HEK293 (cell line): ENCODE results near the gene BTBD17.

ENCODE experiments used
- CTCF ChIA-PET: fragments of 350-600 bp; formaldehyde crosslinking; extraction: SDS; loops from one replicate; lab custom pipeline; 2021; ENCODE audit warnings: antibody characterized with exemption; lab: Yijun Ruan, JAX
- POLR2A ChIA-PET: fragments of 300-600 bp; formaldehyde crosslinking; extraction: SDS; loops from one replicate; lab custom pipeline; 2020; ENCODE audit warnings: antibody characterized with exemption, inconsistent platforms; lab: Yijun Ruan, JAX
- H3K27ac ChIP-seq: fragments of 200-500 bp; sonication (Bioruptor generic); 2 replicates; pipeline ENCODE4 v1.5.1; 2014; ENCODE audit warnings: low read depth, low read length, control low read depth, inconsistent platforms; ENCODE audit errors: extremely low read depth
- H3K36me3 ChIP-seq, 2 experiments: fragments of 200-500 bp in 1 of 2; sonication (Bioruptor generic) in 1 of 2; 1 replicate in 1 of 2; 2 replicates in 1 of 2; pipeline ENCODE4 v1.5.1; 2014 to 2017; ENCODE audit warnings: inconsistent platforms in 2 of 2, low read length in 2 of 2; ENCODE audit not compliant: control insufficient read depth in 2 of 2, insufficient read depth in 1 of 2
- H3K4me1 ChIP-seq: fragments of 200-500 bp; sonication (Bioruptor generic); 2 replicates; pipeline ENCODE4 v1.5.1; 2014; ENCODE audit warnings: mild to moderate bottlenecking, low read length, inconsistent platforms; ENCODE audit not compliant: control insufficient read depth, insufficient read depth
- H3K4me3 ChIP-seq: 2 replicates; pipeline ENCODE4 v1.5.1; 2011; ENCODE audit warnings: low read depth, mild to moderate bottlenecking, control low read depth, low read length, moderate library complexity
- H3K9me3 ChIP-seq: fragments of 200-500 bp; sonication (Bioruptor generic); 2 replicates; pipeline ENCODE4 v1.5.1; 2014; ENCODE audit warnings: low read depth, low read length, inconsistent platforms; ENCODE audit not compliant: control insufficient read depth, insufficient read depth
- EGR2 ChIP-seq: fragments of 450-650 bp; formaldehyde crosslinking; IDR thresholded peaks from 2 replicates; pipeline ENCODE4 v1.5.1; 2016; ENCODE audit warnings: low read depth, missing biosample characterization, missing genetic modification characterization
- HOXC10 ChIP-seq: sonication (generic); formaldehyde crosslinking; IDR thresholded peaks from 2 replicates; pipeline ENCODE4 v1.8.1; 2023; ENCODE audit warnings: mild to moderate bottlenecking, missing genetic modification reagents
- IKZF3 ChIP-seq: fragments of 450-650 bp; IDR thresholded peaks from 2 replicates; pipeline ENCODE4 v1.5.0; 2018; ENCODE audit warnings: missing biosample characterization, mild to moderate bottlenecking, missing genetic modification characterization, moderate library complexity
- PBX3 ChIP-seq: sonication (generic); formaldehyde crosslinking; IDR thresholded peaks from 2 replicates; pipeline ENCODE4 v1.8.1; 2022; ENCODE audit warnings: mild to moderate bottlenecking, moderate library complexity, missing genetic modification reagents
- SETDB1 ChIP-seq: IDR thresholded peaks from one replicate; pipeline ENCODE4 v1.6.1; 2017; ENCODE audit warnings: mild to moderate bottlenecking, low read length, moderate library complexity, mixed read lengths; ENCODE audit not compliant: insufficient read length
- TRIM28 ChIP-seq: IDR thresholded peaks from 2 replicates; pipeline ENCODE4 v1.6.1; 2011; ENCODE audit warnings: low read length, control low read depth, borderline replicate concordance
- ZBTB20 ChIP-seq: fragments of 450-650 bp; formaldehyde crosslinking; IDR thresholded peaks from 2 replicates; pipeline ENCODE4 v1.5.1; 2016; ENCODE audit warnings: missing biosample characterization, missing genetic modification characterization
- ZNF112 ChIP-seq: fragments of 450-650 bp; formaldehyde crosslinking; IDR thresholded peaks from 2 replicates; pipeline ENCODE4 v1.5.0; 2017; ENCODE audit warnings: missing biosample characterization, missing genetic modification characterization
- ZNF157 ChIP-seq: fragments of 450-650 bp; formaldehyde crosslinking; IDR thresholded peaks from 2 replicates; pipeline ENCODE4 v1.5.1; 2016; ENCODE audit warnings: missing biosample characterization, missing genetic modification characterization
- ZNF214 ChIP-seq: fragments of 450-650 bp; formaldehyde crosslinking; IDR thresholded peaks from 2 replicates; pipeline ENCODE4 v1.5.1; 2017; ENCODE audit warnings: missing biosample characterization, mild to moderate bottlenecking, missing genetic modification characterization, borderline replicate concordance
- ZNF221 ChIP-seq: fragments of 450-650 bp; formaldehyde crosslinking; IDR thresholded peaks from 2 replicates; pipeline ENCODE4 v1.5.1; 2017; ENCODE audit warnings: missing biosample characterization, missing genetic modification characterization, borderline replicate concordance
- ZNF248 ChIP-seq: fragments of 450-650 bp; formaldehyde crosslinking; IDR thresholded peaks from 2 replicates; pipeline ENCODE4 v1.5.1; 2017; ENCODE audit warnings: missing biosample characterization, missing genetic modification characterization
- ZNF274 ChIP-seq, 2 experiments: fragments of 200-500 bp in 1 of 2; fragments of 450-650 bp in 1 of 2; sonication (Bioruptor generic) in 1 of 2; formaldehyde crosslinking in 1 of 2; IDR thresholded peaks; 2 replicates each; pipeline versions ENCODE4 v1.5.1 to v1.6.1; 2014 to 2016; ENCODE audit warnings: borderline replicate concordance in 1 of 2, inconsistent platforms in 1 of 2, low read length in 1 of 2, missing biosample characterization in 1 of 2, missing genetic modification characterization in 1 of 2
- ZNF354C ChIP-seq: fragments of 450-650 bp; formaldehyde crosslinking; IDR thresholded peaks from 2 replicates; pipeline ENCODE4 v1.5.1; 2016; ENCODE audit warnings: missing biosample characterization, missing genetic modification characterization, low read depth, borderline replicate concordance
- ZNF366 ChIP-seq: fragments of 450-650 bp; formaldehyde crosslinking; conservative IDR thresholded peaks from 2 replicates; pipeline ENCODE4 v1.5.1; 2016; ENCODE audit warnings: missing biosample characterization, missing genetic modification characterization
- ZNF404 ChIP-seq: fragments of 450-650 bp; formaldehyde crosslinking; IDR thresholded peaks from 2 replicates; pipeline ENCODE4 v1.5.1; 2017; ENCODE audit warnings: missing biosample characterization, missing genetic modification characterization
- ZNF416 ChIP-seq: fragments of 450-650 bp; formaldehyde crosslinking; IDR thresholded peaks from 2 replicates; pipeline ENCODE4 v1.5.1; 2016; ENCODE audit warnings: missing biosample characterization, missing genetic modification characterization
- ZNF48 ChIP-seq: fragments of 450-650 bp; formaldehyde crosslinking; IDR thresholded peaks from 2 replicates; pipeline ENCODE4 v1.5.1; 2016; ENCODE audit warnings: missing biosample characterization, missing genetic modification characterization
- ZNF510 ChIP-seq: fragments of 450-650 bp; formaldehyde crosslinking; IDR thresholded peaks from 2 replicates; pipeline ENCODE4 v1.5.1; 2018; ENCODE audit warnings: mild to moderate bottlenecking, missing genetic modification characterization, missing biosample characterization; ENCODE audit not compliant: insufficient replicate concordance
- ZNF514 ChIP-seq: fragments of 450-650 bp; formaldehyde crosslinking; IDR thresholded peaks from 2 replicates; pipeline ENCODE4 v1.5.1; 2016; ENCODE audit warnings: missing biosample characterization, missing genetic modification characterization
- ZNF521 ChIP-seq: fragments of 450-650 bp; formaldehyde crosslinking; IDR thresholded peaks from 2 replicates; pipeline ENCODE4 v1.5.1; 2017; ENCODE audit warnings: missing biosample characterization, mild to moderate bottlenecking, missing genetic modification characterization
- ZNF561 ChIP-seq: fragments of 450-650 bp; IDR thresholded peaks from 2 replicates; pipeline ENCODE4 v1.5.1; 2018; ENCODE audit warnings: missing biosample characterization, missing genetic modification characterization, borderline replicate concordance
- ZNF645 ChIP-seq: fragments of 450-650 bp; formaldehyde crosslinking; IDR thresholded peaks from 2 replicates; pipeline ENCODE4; 2016; ENCODE audit warnings: missing biosample characterization, missing genetic modification characterization
- ZNF692 ChIP-seq: fragments of 450-650 bp; formaldehyde crosslinking; IDR thresholded peaks from 2 replicates; pipeline ENCODE4 v1.5.1; 2016; ENCODE audit warnings: missing biosample characterization, missing genetic modification characterization
- TF ChIP-seq, protein P1 (sequence below): fragments of 450-650 bp; formaldehyde crosslinking; IDR thresholded peaks from 2 replicates; pipeline ENCODE4 v1.5.1; 2016; ENCODE audit warnings: missing biosample characterization, missing genetic modification characterization

Gene BTBD17

DNA sequence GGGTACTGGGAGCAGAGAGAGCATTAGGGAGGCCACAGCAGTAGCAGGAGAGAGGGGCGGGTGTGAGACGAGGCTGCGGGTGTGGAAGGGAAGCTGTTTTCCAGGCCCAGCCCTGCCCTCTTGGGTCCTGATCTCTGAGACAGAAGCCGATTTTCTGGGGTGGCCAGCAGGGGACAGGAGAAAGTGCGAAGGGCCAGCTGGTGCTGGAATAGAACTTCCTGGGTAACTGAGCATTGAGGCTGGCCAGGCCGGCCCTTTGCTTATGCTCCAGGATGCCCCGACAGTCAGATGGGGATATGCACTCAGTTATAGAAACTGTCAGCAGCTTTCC is 804 bp downstream of the BTBD17 start:
- no peak overlapping the region for H3K4me3 ChIP-seq
- TF ChIP-seq HOXC10 (CRISPR knock-in tag): no peak
- TF ChIP-seq PBX3 (CRISPR knock-in tag): no peak
- no peak for TF ChIP-seq EGR2 (tag by site-specific recombination)
- TF ChIP-seq ZNF366 (tag by site-specific recombination): no peak
- no peak for TF ChIP-seq ZNF521 (tag by site-specific recombination)
- no peak for TF ChIP-seq ZNF514 (tag by site-specific recombination)
- TF ChIP-seq IKZF3 (tag by site-specific recombination): no peak
- TF ChIP-seq ZNF416 (tag by site-specific recombination): no peak
- TF ChIP-seq ZNF274 (IDR thresholded peaks at IDR 0.05; ENCODE audit: low read length): no peak
- TF ChIP-seq ZNF274 (tag by site-specific recombination; IDR thresholded peaks at IDR 0.05; ENCODE audit: borderline replicate concordance): no peak
- no peak for TF ChIP-seq TRIM28
- no peak for TF ChIP-seq ZNF645
- ChIA-PET CTCF (interaction anchor here (0.5 to 7.0 kb wide), 20 partner anchors 9 to 241 kb away, joined by 3 to 104 read pairs (median 4); no protein-coding TSS in a partner anchor), POLR2A (interaction anchor here (1.0 kb wide), 1 partner anchor 157 kb away, joined by 3 read pairs; the partner anchor contains the start of gene RPL38)
- H3K27ac ChIP-seq: no peak overlapping the region
- H3K9me3 ChIP-seq: no peaks in the 10 kb centered on the region
- H3K36me3 ChIP-seq: no peaks in the 10 kb centered on the region
- H3K4me1 ChIP-seq: no peaks in the 10 kb centered on the region

- no peaks in the 10 kb centered on the region for H3K9me3 ChIP-seq
- POLR2A ChIA-PET: no interaction called here
- no peaks in the 10 kb centered on the region for H3K36me3 ChIP-seq
- TF ChIP-seq ZNF692 (tag by site-specific recombination) (no peak), SETDB1 (no peak), ZNF561 (tag by site-specific recombination) (no peak), ZNF510 (tag by site-specific recombination) (no peak), ZNF214 (tag by site-specific recombination) (no peak), ZNF404 (no peak), ZNF112 (tag by site-specific recombination) (no peak), ZNF48 (tag by site-specific recombination) (no peak), EGR2 (tag by site-specific recombination) (no peak), ZNF354C (no peak), ZNF221 (tag by site-specific recombination) (no peak), ZNF157 (tag by site-specific recombination) (no peak), ZNF248 (no peak), ZBTB20 (tag by site-specific recombination) (no peak)
- TF ChIP-seq, protein P1, sequence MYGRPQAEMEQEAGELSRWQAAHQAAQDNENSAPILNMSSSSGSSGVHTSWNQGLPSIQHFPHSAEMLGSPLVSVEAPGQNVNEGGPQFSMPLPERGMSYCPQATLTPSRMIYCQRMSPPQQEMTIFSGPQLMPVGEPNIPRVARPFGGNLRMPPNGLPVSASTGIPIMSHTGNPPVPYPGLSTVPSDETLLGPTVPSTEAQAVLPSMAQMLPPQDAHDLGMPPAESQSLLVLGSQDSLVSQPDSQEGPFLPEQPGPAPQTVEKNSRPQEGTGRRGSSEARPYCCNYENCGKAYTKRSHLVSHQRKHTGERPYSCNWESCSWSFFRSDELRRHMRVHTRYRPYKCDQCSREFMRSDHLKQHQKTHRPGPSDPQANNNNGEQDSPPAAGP (tag by site-specific recombination): no peak
- TF ChIP-seq, all 188 proteins: peak for 0
- CTCF ChIA-PET: interaction anchor here (0.5 to 7.0 kb wide), 9 partner anchors 9 to 414 kb away, joined by 3 to 104 read pairs (median 4); no protein-coding TSS in a partner anchor
- Histone ChIP-seq H3K27ac (no peak overlapping the region), H3K4me3 (no peak overlapping the region), H3K4me1 (no peaks in the 10 kb centered on the region)
These were observed 1.8 kb downstream of the BTBD17 start for GRCh38 chr17:74359916-74360315.
